Measurements from ENCODE around the gene FGD6. TPM values are rescaled to one million over a fixed set of nuclear protein-coding genes. Genes with fewer than 3 reads are reported as not detected.
"Not testable (repeated sequence)": the region's sequence is repeated elsewhere in the genome, so short reads cannot be mapped to it uniquely, and the experiment has no call there.

FGD6 gene
- total RNA-seq, 1 experiment from 2014 or later = 23.5 TPM

- TF ChIP-seq, protein P1, sequence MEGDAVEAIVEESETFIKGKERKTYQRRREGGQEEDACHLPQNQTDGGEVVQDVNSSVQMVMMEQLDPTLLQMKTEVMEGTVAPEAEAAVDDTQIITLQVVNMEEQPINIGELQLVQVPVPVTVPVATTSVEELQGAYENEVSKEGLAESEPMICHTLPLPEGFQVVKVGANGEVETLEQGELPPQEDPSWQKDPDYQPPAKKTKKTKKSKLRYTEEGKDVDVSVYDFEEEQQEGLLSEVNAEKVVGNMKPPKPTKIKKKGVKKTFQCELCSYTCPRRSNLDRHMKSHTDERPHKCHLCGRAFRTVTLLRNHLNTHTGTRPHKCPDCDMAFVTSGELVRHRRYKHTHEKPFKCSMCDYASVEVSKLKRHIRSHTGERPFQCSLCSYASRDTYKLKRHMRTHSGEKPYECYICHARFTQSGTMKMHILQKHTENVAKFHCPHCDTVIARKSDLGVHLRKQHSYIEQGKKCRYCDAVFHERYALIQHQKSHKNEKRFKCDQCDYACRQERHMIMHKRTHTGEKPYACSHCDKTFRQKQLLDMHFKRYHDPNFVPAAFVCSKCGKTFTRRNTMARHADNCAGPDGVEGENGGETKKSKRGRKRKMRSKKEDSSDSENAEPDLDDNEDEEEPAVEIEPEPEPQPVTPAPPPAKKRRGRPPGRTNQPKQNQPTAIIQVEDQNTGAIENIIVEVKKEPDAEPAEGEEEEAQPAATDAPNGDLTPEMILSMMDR (IDR thresholded peaks at IDR 0.05; ENCODE audit: insufficient read depth in 1 of 2, low read depth in 1 of 2, low read length in 1 of 2, severe bottlenecking in 1 of 2, unreplicated experiment in 1 of 2) = no peak
- no peak for DNase-seq
- ChIA-PET POLR2A (no interaction called here), CTCF (no interaction called here)
- no peaks in the 10 kb centered on the region for H3K9me3 ChIP-seq
- H3K4me1 ChIP-seq = peaks cover 21% of the 10 kb centered on the region
- H3K4me1 Mint-ChIP-seq (ENCODE audit: low read depth, unreplicated experiment) = peaks cover 11% of the 10 kb centered on the region
- no peak overlapping the region for H3K27ac Mint-ChIP-seq (ENCODE audit: unreplicated experiment)
- intact Hi-C loops (cut with micrococcal nuclease; ENCODE audit: unreplicated experiment) = no loop called here
- H3K9me3 Mint-ChIP-seq (ENCODE audit: unreplicated experiment) = no peaks in the 10 kb centered on the region
- BruUV-seq (replicated peaks) = no TSS peak
- H3K36me3 Mint-ChIP-seq (ENCODE audit: insufficient read depth, unreplicated experiment) = peaks cover 48% of the 10 kb centered on the region
- H3K4me3 ChIP-seq (ENCODE audit: low read depth, low read length) = no peak overlapping the region
- no peaks in the 10 kb centered on the region for H3K27me3 Mint-ChIP-seq (ENCODE audit: insufficient read depth, unreplicated experiment)
- H3K36me3 ChIP-seq (ENCODE audit: control insufficient read depth, insufficient read depth, low read length) = no peaks in the 10 kb centered on the region
- H3K27me3 ChIP-seq (replicated peaks; ENCODE audit: control insufficient read depth, insufficient read depth, low read length) = no peaks in the 10 kb centered on the region
- H3K4me3 Mint-ChIP-seq (ENCODE audit: unreplicated experiment) = no peak overlapping the region
Measured at GRCh38 chr12:95240556-95240955, 23.3 kb upstream of the FGD6 start.

- H3K27me3 ChIP-seq (replicated peaks; ENCODE audit: control insufficient read depth, insufficient read depth, low read length); H3K4me3 Mint-ChIP-seq (ENCODE audit: unreplicated experiment); H3K27me3 Mint-ChIP-seq (ENCODE audit: insufficient read depth, unreplicated experiment); H3K9me3 ChIP-seq; intact Hi-C loops (cut with micrococcal nuclease; ENCODE audit: unreplicated experiment); H3K4me3 ChIP-seq (ENCODE audit: low read depth, low read length); H3K9me3 Mint-ChIP-seq (ENCODE audit: unreplicated experiment); H3K36me3 ChIP-seq (ENCODE audit: control insufficient read depth, insufficient read depth, low read length); DNase-seq; BruUV-seq (replicated peaks): not testable (repeated sequence)
- Mint-ChIP-seq H3K27ac (ENCODE audit: unreplicated experiment) (peak overlapping the region; percentile 19), H3K36me3 (ENCODE audit: insufficient read depth, unreplicated experiment) (peaks cover 48% of the 10 kb centered on the region), H3K4me1 (ENCODE audit: low read depth, unreplicated experiment) (peaks cover 11% of the 10 kb centered on the region)
- ChIA-PET POLR2A (interaction anchor here (0.6 to 1.4 kb wide), 2 partner anchors 8 to 22 kb away, joined by 3 to 7 read pairs; partner anchors contain the start of genes FGD6 and VEZT), CTCF (interaction anchor here (1.3 kb wide), 1 partner anchor 22 kb away, joined by 4 read pairs; the partner anchor contains the start of genes FGD6 and VEZT)
- peaks cover 21% of the 10 kb centered on the region for H3K4me1 ChIP-seq
Measured at GRCh38 chr12:95239835-95240234, 22.6 kb upstream of the FGD6 start.

DNA sequence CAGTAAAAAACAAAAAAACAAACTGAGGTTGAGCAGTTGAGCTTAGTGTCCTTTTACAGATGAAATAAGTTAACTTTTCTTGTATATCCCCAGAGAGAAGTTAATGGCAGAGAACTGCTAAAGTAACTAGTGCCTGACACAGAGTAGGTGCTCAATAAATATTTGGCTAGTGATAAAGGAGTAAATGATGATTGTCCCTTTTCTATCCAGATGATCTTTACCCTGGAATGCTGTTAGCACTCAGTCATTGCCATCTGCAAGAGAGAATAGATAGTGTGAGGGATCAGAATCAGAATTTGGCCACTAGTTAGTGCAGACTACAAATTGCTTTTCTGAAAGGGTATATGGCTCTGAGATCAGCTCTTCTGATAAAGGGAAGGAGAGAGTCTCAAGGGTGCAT is 21.9 kb upstream of the FGD6 start:
- Histone ChIP-seq H3K9me3 (no peaks in the 10 kb centered on the region), H3K36me3 (ENCODE audit: control insufficient read depth, insufficient read depth, low read length) (no peaks in the 10 kb centered on the region), H3K4me1 (peaks cover 21% of the 10 kb centered on the region), H3K27me3 (replicated peaks; ENCODE audit: control insufficient read depth, insufficient read depth, low read length) (no peaks in the 10 kb centered on the region), H3K4me3 (ENCODE audit: low read depth, low read length) (no peak overlapping the region)
- TF ChIP-seq, protein P1 (IDR thresholded peaks at IDR 0.05; ENCODE audit: insufficient read depth in 1 of 2, low read depth in 1 of 2, low read length in 1 of 2, severe bottlenecking in 1 of 2, unreplicated experiment in 1 of 2) = no peak
- peak overlapping the region; percentile 19 for H3K27ac Mint-ChIP-seq (ENCODE audit: unreplicated experiment)
- no peak overlapping the region for H3K4me3 Mint-ChIP-seq (ENCODE audit: unreplicated experiment)
- peak in 1 of 2 experiments; percentile 23 for DNase-seq
- POLR2A ChIA-PET = interaction anchor here (1.4 kb wide), 1 partner anchor 22 kb away, joined by 7 read pairs; the partner anchor contains the start of genes FGD6 and VEZT
- intact Hi-C loops (cut with micrococcal nuclease; ENCODE audit: unreplicated experiment) = no loop called here
- no peaks in the 10 kb centered on the region for H3K9me3 Mint-ChIP-seq (ENCODE audit: unreplicated experiment)
- no peaks in the 10 kb centered on the region for H3K27me3 Mint-ChIP-seq (ENCODE audit: insufficient read depth, unreplicated experiment)
- CTCF ChIA-PET = interaction anchor here (1.3 kb wide), 1 partner anchor 22 kb away, joined by 4 read pairs; the partner anchor contains the start of genes FGD6 and VEZT
- peaks cover 54% of the 10 kb centered on the region for H3K36me3 Mint-ChIP-seq (ENCODE audit: insufficient read depth, unreplicated experiment)
- H3K4me1 Mint-ChIP-seq (ENCODE audit: low read depth, unreplicated experiment) = peaks cover 11% of the 10 kb centered on the region
- no TSS peak for BruUV-seq (replicated peaks)
